Loucy (cell line): ENCODE results near the gene BCL11A.

Experiments
- H2AFZ ChIP-seq: fragments of 200-600 bp; sonication (generic); 2 replicates; pipeline ENCODE4 v1.6.0; 2016; ENCODE audit warnings: antibody characterized with exemption, mild to moderate bottlenecking, low read length, moderate library complexity
- H3F3A ChIP-seq: fragments of 200-600 bp; 2 replicates; pipeline ENCODE4 v1.6.0; 2016; ENCODE audit warnings: antibody characterized with exemption, low read depth, mild to moderate bottlenecking
- H3K27me3 ChIP-seq: fragments of 200-600 bp; sonication (generic); 2 replicates; pipeline ENCODE4 v1.6.1; 2014; ENCODE audit warnings: low read length, mild to moderate bottlenecking; ENCODE audit not compliant: insufficient read depth, poor library complexity, severe bottlenecking
- H3K36me3 ChIP-seq: fragments of 200-600 bp; sonication (generic); 2 replicates; pipeline ENCODE4 v1.6.1; 2016; ENCODE audit warnings: low read length; ENCODE audit not compliant: insufficient read depth
- H3K4me1 ChIP-seq: fragments of 200-600 bp; sonication (generic); 2 replicates; pipeline ENCODE4 v1.5.1; 2014; ENCODE audit warnings: low read length, mild to moderate bottlenecking; ENCODE audit not compliant: insufficient read depth, poor library complexity, severe bottlenecking
- H3K4me2 ChIP-seq: fragments of 200-600 bp; sonication (generic); 2 replicates; pipeline ENCODE4 v1.6.0; 2014; ENCODE audit warnings: antibody characterized with exemption, low read length, low read depth, mild to moderate bottlenecking; ENCODE audit not compliant: poor library complexity, severe bottlenecking
- H3K4me3 ChIP-seq: fragments of 200-600 bp; sonication (generic); 2 replicates; pipeline ENCODE4 v1.5.1; 2014; ENCODE audit warnings: low read length, mild to moderate bottlenecking, mixed read lengths; ENCODE audit not compliant: poor library complexity, severe bottlenecking
- H3K79me2 ChIP-seq: fragments of 200-600 bp; sonication (generic); 2 replicates; pipeline ENCODE4 v1.6.1; 2014; ENCODE audit warnings: low read length; ENCODE audit not compliant: insufficient read depth
- H3K9ac ChIP-seq: fragments of 200-600 bp; sonication (generic); 2 replicates; pipeline ENCODE4 v1.6.0; 2014; ENCODE audit warnings: mild to moderate bottlenecking, low read depth, low read length, moderate library complexity; ENCODE audit not compliant: poor library complexity, severe bottlenecking
- H3K9me2 ChIP-seq: fragments of 200-600 bp; sonication (generic); replicated peaks from 2 replicates; pipeline ENCODE4 v1.6.1; 2016; ENCODE audit warnings: low read depth, low read length, mixed read lengths
- H3K9me3 ChIP-seq: fragments of 200-600 bp; sonication (generic); 2 replicates; pipeline ENCODE4 v1.6.1; 2014; ENCODE audit warnings: mild to moderate bottlenecking, antibody characterized with exemption, low read length, low read depth; ENCODE audit not compliant: insufficient read depth
- H4K20me1 ChIP-seq: fragments of 200-600 bp; sonication (generic); 2 replicates; pipeline ENCODE4 v1.6.0; 2014; ENCODE audit warnings: antibody characterized with exemption, low read length, mild to moderate bottlenecking; ENCODE audit not compliant: insufficient read depth, poor library complexity, severe bottlenecking
- EZH2phosphoT487 ChIP-seq: fragments of 200-600 bp; IDR thresholded peaks from 2 replicates; pipeline ENCODE4 v1.6.1; 2018; ENCODE audit warnings: antibody characterized with exemption, mild to moderate bottlenecking, moderate library complexity, borderline replicate concordance
- TF ChIP-seq, protein P1 (sequence below): fragments of 200-600 bp; sonication (generic); conservative IDR thresholded peaks from 2 replicates; pipeline ENCODE4 v1.5.1; 2014; ENCODE audit warnings: mild to moderate bottlenecking, antibody characterized with exemption, low read length

The BCL11A gene

DNA sequence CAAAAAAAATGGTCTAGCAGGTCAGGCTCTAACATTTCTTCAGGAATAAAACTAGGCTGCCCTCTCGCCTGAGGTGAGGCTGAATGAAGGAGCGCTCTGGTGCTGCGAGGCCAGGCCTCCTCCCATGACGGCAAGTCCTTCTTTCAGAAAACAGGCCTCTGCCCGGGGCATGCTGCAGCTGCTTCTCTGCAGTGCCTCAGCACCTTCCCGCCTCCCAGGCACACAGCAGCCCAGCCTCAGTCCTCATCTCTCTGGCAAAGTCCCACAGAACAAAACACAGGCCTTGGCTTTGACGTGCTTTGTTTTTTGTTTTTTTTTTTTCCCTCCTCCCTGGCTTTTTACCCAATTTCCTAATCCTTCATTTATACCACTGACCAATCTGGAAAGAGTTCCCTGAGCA, 74.8 kb downstream of the BCL11A start:
- H3K9me3 ChIP-seq: no peaks in the 10 kb centered on the region
- TF ChIP-seq, protein P1, sequence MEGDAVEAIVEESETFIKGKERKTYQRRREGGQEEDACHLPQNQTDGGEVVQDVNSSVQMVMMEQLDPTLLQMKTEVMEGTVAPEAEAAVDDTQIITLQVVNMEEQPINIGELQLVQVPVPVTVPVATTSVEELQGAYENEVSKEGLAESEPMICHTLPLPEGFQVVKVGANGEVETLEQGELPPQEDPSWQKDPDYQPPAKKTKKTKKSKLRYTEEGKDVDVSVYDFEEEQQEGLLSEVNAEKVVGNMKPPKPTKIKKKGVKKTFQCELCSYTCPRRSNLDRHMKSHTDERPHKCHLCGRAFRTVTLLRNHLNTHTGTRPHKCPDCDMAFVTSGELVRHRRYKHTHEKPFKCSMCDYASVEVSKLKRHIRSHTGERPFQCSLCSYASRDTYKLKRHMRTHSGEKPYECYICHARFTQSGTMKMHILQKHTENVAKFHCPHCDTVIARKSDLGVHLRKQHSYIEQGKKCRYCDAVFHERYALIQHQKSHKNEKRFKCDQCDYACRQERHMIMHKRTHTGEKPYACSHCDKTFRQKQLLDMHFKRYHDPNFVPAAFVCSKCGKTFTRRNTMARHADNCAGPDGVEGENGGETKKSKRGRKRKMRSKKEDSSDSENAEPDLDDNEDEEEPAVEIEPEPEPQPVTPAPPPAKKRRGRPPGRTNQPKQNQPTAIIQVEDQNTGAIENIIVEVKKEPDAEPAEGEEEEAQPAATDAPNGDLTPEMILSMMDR: no peak
- no peak for TF ChIP-seq EZH2phosphoT487
- H3K27me3 ChIP-seq: no peaks in the 10 kb centered on the region
- no peaks in the 10 kb centered on the region for H3K9me2 ChIP-seq
- no peaks in the 10 kb centered on the region for H3F3A ChIP-seq
- H4K20me1 ChIP-seq: peaks cover 6% of the 10 kb centered on the region
- H3K9ac ChIP-seq: no peak overlapping the region
- no peak overlapping the region for H3K4me3 ChIP-seq
- H3K79me2 ChIP-seq: no peaks in the 10 kb centered on the region; the same call in 1 of the 2 replicates
- H3K4me1 ChIP-seq: peaks cover 6% of the 10 kb centered on the region
- H3K4me2 ChIP-seq: no peak overlapping the region
- H3K36me3 ChIP-seq: no peaks in the 10 kb centered on the region; the same call in 1 of the 2 replicates
- H2AFZ ChIP-seq: no peak overlapping the region

DNA sequence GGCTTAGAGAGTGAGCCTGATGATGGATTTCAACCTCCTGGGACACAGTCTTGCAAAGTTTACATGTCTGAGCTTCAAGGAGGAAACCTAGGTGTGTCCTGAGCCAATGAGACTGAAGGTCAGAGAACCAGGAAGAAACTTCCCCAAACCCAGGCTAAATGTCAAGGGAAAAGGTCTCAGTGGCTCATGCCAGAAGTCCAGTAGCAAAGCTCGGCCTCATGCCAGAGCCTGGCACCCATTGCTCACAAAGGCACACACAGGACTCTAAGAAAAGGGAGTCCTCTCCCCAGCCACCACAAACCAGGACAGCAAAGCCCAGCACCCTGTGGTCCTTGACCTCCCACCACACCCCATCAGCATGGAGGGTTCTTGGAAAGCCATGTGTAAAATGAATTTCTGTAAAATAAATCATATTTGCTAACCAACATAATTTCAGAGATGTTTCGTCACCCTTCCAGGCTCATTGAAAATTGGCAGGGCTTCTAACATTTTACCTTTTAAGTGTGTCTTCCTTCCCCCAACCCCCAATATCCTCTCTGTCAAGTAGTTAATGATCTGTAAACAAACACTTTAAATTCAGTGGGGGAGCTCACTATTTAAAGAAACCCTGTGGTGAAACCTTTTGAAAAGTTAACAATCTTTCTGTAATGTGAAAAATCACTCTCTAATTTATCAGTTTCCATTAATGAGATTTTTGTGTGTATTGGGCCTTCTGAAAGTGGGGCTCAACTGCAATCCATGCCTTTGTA, 77.1 kb downstream of the BCL11A start:
- Histone ChIP-seq H3K4me1 (peaks cover 6% of the 10 kb centered on the region), H3K4me3 (no peak overlapping the region), H4K20me1 (peaks cover 3% of the 10 kb centered on the region), H3F3A (no peaks in the 10 kb centered on the region), H3K9me3 (no peaks in the 10 kb centered on the region), H2AFZ (no peak overlapping the region), H3K79me2 (no peaks in the 10 kb centered on the region; the same call in 1 of the 2 replicates), H3K9me2 (no peaks in the 10 kb centered on the region), H3K27me3 (no peaks in the 10 kb centered on the region), H3K36me3 (peaks cover 5% of the 10 kb centered on the region; the same call in 1 of the 2 replicates), H3K9ac (no peak overlapping the region), H3K4me2 (no peak overlapping the region)
- TF ChIP-seq, protein P1: no peak
- TF ChIP-seq EZH2phosphoT487: no peak

DNA sequence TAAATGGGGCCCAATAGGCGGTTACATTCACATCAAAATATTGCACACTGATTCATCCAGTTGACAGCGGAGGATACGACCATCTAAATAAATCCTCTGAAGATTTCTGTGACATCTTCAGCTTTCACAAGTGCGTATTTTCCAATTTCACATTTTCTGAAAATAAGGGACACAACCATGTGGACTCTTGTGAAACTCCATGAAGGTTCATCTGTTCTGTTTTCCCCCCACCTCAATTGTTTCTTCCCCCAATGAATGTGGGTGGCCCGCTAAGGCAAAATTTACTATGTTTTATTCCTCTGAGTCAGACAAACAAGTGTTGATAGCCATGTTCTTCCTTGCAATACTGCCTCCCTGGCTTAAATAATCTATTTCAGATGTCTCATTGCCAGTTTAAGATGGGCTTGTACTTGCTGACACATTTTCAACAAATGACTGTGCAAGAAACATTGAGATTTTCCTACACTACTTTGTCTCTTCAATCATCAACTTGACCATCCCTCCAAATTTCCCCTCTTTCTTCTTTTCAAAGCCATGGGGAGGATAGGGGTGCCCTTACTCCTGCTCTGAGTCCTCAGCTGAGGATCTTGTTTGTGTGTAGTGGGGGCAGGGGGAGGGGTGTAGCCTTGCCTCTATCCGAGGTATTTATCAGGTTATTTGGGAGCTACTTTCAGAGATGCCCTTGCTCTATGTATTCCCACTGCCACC, 78.2 kb downstream of the BCL11A start:
- H3K4me1 ChIP-seq: peaks cover 6% of the 10 kb centered on the region
- no peak overlapping the region for H2AFZ ChIP-seq
- H3K9ac ChIP-seq: no peak overlapping the region
- H3K9me2 ChIP-seq: no peaks in the 10 kb centered on the region
- TF ChIP-seq, protein P1: no peak
- no peak for TF ChIP-seq EZH2phosphoT487
- no peaks in the 10 kb centered on the region; the same call in 1 of the 2 replicates for H3K79me2 ChIP-seq
- H3K9me3 ChIP-seq: no peaks in the 10 kb centered on the region
- no peak overlapping the region for H3K4me3 ChIP-seq
- peaks cover 3% of the 10 kb centered on the region for H4K20me1 ChIP-seq
- no peaks in the 10 kb centered on the region for H3K27me3 ChIP-seq
- no peaks in the 10 kb centered on the region for H3F3A ChIP-seq
- H3K36me3 ChIP-seq: peaks cover 5% of the 10 kb centered on the region; the same call in 1 of the 2 replicates
- no peak overlapping the region for H3K4me2 ChIP-seq
